ENCODE results near the gene ZNF423. TPM values are rescaled to one million over a fixed set of nuclear protein-coding genes. Genes with fewer than 3 reads are reported as not detected.

The ZNF423 gene
- total RNA-seq, 1 donor from 2014 or later, result 11.9 TPM

GRCh38 chr16:49850558-49851467 lies 5.1 kb downstream of the ZNF423 start:
- Histone ChIP-seq H3K9me3 (no peaks in the 10 kb centered on the region), H3K27me3 (peaks cover 6% of the 10 kb centered on the region), H3K4me1 (peaks cover 28% of the 10 kb centered on the region), H3K4me3 (no peak overlapping the region), H3K36me3 (no peaks in the 10 kb centered on the region), H3K27ac (peak overlapping the region; percentile 11)
- TF ChIP-seq CTCF (IDR thresholded peaks at IDR 0.05), result no peak
- ATAC-seq (no peak), DNase-seq (no peak)
- intact Hi-C loops (cut with DNase I), result no loop called here

DNA sequence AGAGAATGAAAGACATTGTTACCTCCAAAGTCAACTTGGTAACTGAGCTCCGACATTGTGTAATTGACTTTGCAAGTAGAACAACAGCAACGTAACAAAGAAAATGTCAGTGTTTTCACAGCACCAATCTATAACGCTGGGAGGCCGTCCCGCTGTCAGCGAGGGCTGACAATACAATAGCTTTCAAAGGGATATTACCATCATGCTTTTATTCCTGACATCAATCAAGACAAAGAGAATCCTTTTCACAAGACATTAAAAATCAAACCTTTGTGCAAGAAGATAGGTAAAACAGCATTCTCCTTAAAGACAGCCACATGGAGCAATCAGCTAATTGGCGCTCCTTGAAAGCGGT lies 6.2 kb downstream of the ZNF423 start:
- H3K9me3 ChIP-seq, result no peaks in the 10 kb centered on the region
- H3K27me3 ChIP-seq, result peaks cover 6% of the 10 kb centered on the region
- ATAC-seq (no peak), DNase-seq (no peak)
- no peak for TF ChIP-seq CTCF (IDR thresholded peaks at IDR 0.05)
- intact Hi-C loops (cut with DNase I), result no loop called here
- H3K36me3 ChIP-seq, result no peaks in the 10 kb centered on the region
- peaks cover 28% of the 10 kb centered on the region for H3K4me1 ChIP-seq
- no peak overlapping the region for H3K27ac ChIP-seq
- no peak overlapping the region for H3K4me3 ChIP-seq

- DNase-seq, result no peak
- Histone ChIP-seq H3K9me3 (no peaks in the 10 kb centered on the region), H3K36me3 (no peaks in the 10 kb centered on the region), H3K27ac (no peak overlapping the region), H3K4me1 (peaks cover 26% of the 10 kb centered on the region), H3K27me3 (peaks cover 6% of the 10 kb centered on the region), H3K4me3 (no peak overlapping the region)
- intact Hi-C loops (cut with DNase I), result no loop called here
- ATAC-seq, result no peak
- TF ChIP-seq CTCF (IDR thresholded peaks at IDR 0.05), result no peak
Observed at GRCh38 chr16:49849037-49849753, 6.7 kb downstream of the ZNF423 start.

DNA sequence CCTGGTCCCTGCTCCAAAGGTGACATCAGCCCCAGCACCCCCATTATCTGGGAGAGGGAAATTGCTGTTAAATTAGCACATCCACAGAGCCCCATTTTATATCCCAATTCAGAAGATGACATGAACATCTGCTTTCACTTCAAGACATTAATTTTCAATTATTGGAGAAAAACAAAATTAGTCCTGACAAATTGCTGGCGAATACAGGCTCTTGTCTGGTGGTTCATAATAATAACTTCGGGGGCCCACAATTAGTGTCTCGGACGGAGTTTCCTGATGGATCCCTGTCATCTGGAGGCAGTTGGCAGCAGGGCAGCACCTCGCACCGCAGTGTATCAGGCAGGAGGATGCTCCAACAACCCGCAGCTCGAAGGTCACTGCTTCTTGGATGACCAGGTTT lies 7.4 kb downstream of the ZNF423 start:
- no peak overlapping the region for H3K4me3 ChIP-seq
- DNase-seq (no peak), ATAC-seq (no peak)
- TF ChIP-seq CTCF (IDR thresholded peaks at IDR 0.05), result no peak
- peaks cover 6% of the 10 kb centered on the region for H3K27me3 ChIP-seq
- peaks cover 21% of the 10 kb centered on the region for H3K4me1 ChIP-seq
- no peaks in the 10 kb centered on the region for H3K9me3 ChIP-seq
- H3K36me3 ChIP-seq, result no peaks in the 10 kb centered on the region
- no peak overlapping the region for H3K27ac ChIP-seq
- intact Hi-C loops (cut with DNase I), result no loop called here

DNA sequence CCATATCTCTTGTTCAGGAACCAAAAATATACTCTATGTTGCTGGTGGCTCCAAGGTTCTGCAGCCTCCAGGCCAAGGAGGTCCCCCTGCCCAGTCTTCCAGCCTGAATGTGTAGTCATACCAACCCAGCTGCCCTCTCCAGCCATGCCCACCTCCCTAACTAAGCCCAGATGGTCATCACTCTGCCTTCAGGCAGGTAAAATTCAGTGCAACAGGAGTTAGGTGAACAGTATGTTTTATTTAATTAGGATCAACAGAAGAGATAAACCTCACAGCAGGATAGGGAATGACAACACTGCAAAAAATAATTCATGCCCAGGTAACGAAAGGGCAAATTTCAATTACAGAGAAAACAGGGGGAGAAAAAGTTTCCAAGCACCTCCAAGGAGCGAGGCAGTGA lies 9.1 kb downstream of the ZNF423 start:
- H3K36me3 ChIP-seq, result no peaks in the 10 kb centered on the region
- no peak for TF ChIP-seq CTCF (IDR thresholded peaks at IDR 0.05)
- no peak overlapping the region for H3K27ac ChIP-seq
- peaks cover 17% of the 10 kb centered on the region for H3K4me1 ChIP-seq
- no peak overlapping the region for H3K4me3 ChIP-seq
- ATAC-seq (no peak), DNase-seq (no peak)
- H3K9me3 ChIP-seq, result no peaks in the 10 kb centered on the region
- H3K27me3 ChIP-seq, result peaks cover 6% of the 10 kb centered on the region
- intact Hi-C loops (cut with DNase I), result no loop called here
